Neural crest cell (in vitro differentiated cells): ENCODE data around the gene SENP8. TPM values are rescaled to one million over a fixed set of nuclear protein-coding genes. Genes with fewer than 3 reads are reported as not detected.
"Not testable (repeated sequence)": the region's sequence is repeated elsewhere in the genome, so short reads cannot be mapped to it uniquely, and the experiment has no call there.

ENCODE experiments used
- DNase-seq: peaks from one replicate; pipeline ENCODE4 v3.0.0; 2021; ENCODE audit warnings: low read depth, mixed read lengths, low spot score
- H3K27ac Mint-ChIP-seq: one replicate; pipeline ENCODE4 v1.8.0; 2021; ENCODE audit warnings: mild to moderate bottlenecking, mixed read lengths; ENCODE audit not compliant: unreplicated experiment
- H3K27me3 Mint-ChIP-seq: 2 replicates; pipeline ENCODE4 v1.8.0; 2021; ENCODE audit warnings: low read depth, mild to moderate bottlenecking, mixed read lengths
- H3K36me3 Mint-ChIP-seq: 2 replicates; pipeline ENCODE4 v1.8.0; 2021; ENCODE audit warnings: low read depth, mild to moderate bottlenecking, mixed read lengths
- H3K4me1 Mint-ChIP-seq: 2 replicates; pipeline ENCODE4 v1.8.0; 2021; ENCODE audit warnings: mixed read lengths
- H3K4me3 Mint-ChIP-seq: one replicate; pipeline ENCODE4 v1.8.0; 2021; ENCODE audit warnings: mild to moderate bottlenecking, mixed read lengths
- H3K9me3 Mint-ChIP-seq: 2 replicates; pipeline ENCODE4 v1.8.0; 2021; ENCODE audit warnings: mixed read lengths
- total RNA-seq: library from RNA; stranded (reverse); gene quantifications from 2 replicates; pipeline ENCODE4 v1.2.1, GENCODE V29; 2021
- TF ChIP-seq, protein P1 (sequence below): fragments of 200-600 bp; sonication (generic); conservative IDR thresholded peaks from 2 replicates; pipeline ENCODE4 v1.5.0; 2021; ENCODE audit warnings: antibody characterized with exemption, mild to moderate bottlenecking

Gene SENP8
- total RNA-seq, 1 donor from 2014 or later, result 4.3 TPM

DNA sequence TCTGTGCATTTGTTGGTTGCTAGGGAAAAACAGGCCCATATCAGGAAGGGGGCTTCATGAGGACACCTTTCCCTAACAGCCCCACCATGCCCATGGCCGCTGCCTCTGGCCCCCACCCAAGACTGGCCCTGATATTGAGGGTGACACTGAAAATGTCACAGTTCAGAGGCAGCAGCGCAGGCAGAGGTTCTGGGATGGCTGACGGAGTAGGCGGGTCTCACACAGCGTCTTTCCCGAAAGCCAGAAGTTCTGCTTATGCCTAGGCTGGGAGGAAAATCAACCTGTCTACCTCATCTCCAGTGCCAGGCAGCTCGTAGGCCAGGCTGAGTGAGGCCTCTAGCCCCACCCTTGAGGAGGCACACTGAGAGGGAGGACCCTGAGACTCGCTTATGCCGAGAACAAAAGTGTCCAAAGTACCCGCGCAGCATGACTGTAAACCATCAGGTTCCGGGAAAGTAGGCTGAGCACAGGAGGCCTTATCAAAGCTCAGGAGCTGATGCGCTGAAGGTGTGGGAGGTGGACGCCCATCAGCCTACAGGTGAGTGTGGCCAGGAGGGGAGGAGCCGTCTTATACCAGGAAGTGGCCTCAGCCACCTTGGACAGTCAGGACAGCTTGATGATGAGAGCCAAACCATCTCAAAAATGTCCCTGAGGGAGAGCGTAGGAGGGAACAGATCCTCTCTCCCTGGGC lies 51.9 kb downstream of the SENP8 start:
- Mint-ChIP-seq H3K9me3 (no peaks in the 10 kb centered on the region), H3K27me3 (peaks cover under 1% of the 10 kb centered on the region), H3K27ac (no peak overlapping the region), H3K4me3 (no peak overlapping the region), H3K36me3 (no peaks in the 10 kb centered on the region), H3K4me1 (peaks cover 14% of the 10 kb centered on the region)
- DNase-seq, result no peak
- TF ChIP-seq, protein P1, sequence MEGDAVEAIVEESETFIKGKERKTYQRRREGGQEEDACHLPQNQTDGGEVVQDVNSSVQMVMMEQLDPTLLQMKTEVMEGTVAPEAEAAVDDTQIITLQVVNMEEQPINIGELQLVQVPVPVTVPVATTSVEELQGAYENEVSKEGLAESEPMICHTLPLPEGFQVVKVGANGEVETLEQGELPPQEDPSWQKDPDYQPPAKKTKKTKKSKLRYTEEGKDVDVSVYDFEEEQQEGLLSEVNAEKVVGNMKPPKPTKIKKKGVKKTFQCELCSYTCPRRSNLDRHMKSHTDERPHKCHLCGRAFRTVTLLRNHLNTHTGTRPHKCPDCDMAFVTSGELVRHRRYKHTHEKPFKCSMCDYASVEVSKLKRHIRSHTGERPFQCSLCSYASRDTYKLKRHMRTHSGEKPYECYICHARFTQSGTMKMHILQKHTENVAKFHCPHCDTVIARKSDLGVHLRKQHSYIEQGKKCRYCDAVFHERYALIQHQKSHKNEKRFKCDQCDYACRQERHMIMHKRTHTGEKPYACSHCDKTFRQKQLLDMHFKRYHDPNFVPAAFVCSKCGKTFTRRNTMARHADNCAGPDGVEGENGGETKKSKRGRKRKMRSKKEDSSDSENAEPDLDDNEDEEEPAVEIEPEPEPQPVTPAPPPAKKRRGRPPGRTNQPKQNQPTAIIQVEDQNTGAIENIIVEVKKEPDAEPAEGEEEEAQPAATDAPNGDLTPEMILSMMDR, result no peak

DNA sequence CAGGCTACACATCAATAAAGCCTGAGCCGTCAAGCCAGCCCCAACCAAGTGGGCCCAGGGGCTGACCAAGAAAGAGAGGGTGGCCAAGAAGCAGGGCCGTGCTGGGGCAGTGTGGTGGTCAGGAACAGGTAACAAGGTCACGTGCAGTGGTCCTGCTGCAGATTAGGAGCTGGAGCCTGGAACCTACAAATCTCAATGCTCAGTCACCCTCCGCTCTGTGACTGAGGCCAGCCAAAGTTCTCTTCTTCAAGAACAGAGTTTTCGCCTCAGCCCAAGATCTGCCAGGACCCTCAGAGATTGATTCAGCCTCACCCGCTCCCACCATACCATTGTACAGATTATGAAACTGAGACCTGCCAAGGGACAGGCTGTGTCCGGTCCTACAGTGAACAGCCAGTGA lies 52.5 kb downstream of the SENP8 start:
- Mint-ChIP-seq H3K4me1 (peaks cover 14% of the 10 kb centered on the region), H3K27ac (no peak overlapping the region), H3K9me3 (no peaks in the 10 kb centered on the region), H3K4me3 (no peak overlapping the region), H3K36me3 (no peaks in the 10 kb centered on the region), H3K27me3 (peaks cover 3% of the 10 kb centered on the region)
- TF ChIP-seq, protein P1, result no peak
- no peak for DNase-seq

DNA sequence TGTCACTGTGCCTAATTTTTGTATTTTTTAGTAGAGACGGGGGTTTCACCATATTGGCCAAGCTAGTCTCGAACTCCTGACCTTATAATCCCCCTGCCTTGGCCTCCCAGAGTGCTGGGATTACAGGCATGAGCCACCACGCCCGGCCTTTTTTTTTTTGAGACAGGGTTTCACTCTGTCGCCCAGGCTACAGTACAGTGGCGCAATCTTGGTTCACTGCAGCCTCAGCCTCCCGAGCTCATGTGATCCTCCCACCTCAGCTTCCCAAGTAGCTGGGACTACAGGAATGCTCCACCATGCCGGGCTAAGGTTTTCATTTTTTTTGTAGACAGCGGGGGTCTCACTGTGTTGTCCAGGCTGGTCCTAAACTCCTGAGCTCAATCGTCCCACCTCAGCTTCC lies 53.8 kb downstream of the SENP8 start:
- not testable (repeated sequence) for H3K27me3 Mint-ChIP-seq, H3K9me3 Mint-ChIP-seq, DNase-seq, H3K4me3 Mint-ChIP-seq, H3K36me3 Mint-ChIP-seq, H3K27ac Mint-ChIP-seq
- H3K4me1 Mint-ChIP-seq, result peaks cover 14% of the 10 kb centered on the region

DNA sequence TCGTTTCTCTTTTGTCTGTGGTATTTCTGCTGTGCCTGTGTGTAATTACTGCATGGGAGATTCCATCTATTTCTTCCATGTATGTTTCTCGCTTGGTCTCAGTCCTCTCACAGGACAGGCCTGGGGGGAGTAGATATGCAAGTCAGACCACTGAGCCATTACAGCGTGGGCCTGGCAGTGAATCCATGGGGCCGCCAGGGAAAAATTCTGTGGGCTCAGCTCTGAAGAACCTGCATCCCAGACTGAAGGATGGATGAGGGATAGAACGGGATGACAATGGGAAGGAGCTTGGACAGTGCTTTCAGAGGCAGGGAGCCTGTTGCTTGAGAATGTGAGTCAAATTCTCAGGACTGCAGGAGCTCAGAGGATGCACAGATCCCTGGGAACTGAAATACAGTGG lies 54.6 kb downstream of the SENP8 start:
- Mint-ChIP-seq H3K9me3 (no peaks in the 10 kb centered on the region), H3K27me3 (peaks cover 3% of the 10 kb centered on the region), H3K4me3 (no peak overlapping the region), H3K27ac (no peak overlapping the region), H3K4me1 (peaks cover 14% of the 10 kb centered on the region), H3K36me3 (no peaks in the 10 kb centered on the region)
- no peak for DNase-seq
- TF ChIP-seq, protein P1, result no peak

DNA sequence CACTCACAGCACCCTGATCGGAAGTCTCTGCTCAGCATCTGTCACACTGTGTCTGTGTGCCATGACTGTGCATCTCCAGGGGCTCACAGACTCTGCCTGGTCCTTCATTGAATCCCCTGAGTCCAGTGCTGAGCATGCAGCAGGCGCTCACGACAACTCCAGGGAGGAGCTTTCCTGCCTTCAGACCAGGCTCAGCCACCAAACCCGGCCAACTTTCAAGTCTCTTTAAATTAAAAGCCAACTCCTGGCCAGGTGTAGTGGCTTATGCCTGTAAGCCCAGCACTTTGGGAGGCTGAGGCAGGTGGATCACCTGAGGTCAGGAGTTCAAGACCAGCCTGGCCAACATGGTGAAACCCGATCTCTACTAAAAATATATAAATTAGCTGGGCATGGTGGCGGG lies 55.2 kb downstream of the SENP8 start:
- Mint-ChIP-seq H3K9me3 (no peaks in the 10 kb centered on the region), H3K27me3 (peaks cover 3% of the 10 kb centered on the region), H3K4me3 (no peak overlapping the region)

More for the DNA sequence above, 55.2 kb downstream of the SENP8 start:
- Mint-ChIP-seq H3K4me1 (peaks cover 9% of the 10 kb centered on the region), H3K27ac (no peak overlapping the region), H3K36me3 (no peaks in the 10 kb centered on the region)
- DNase-seq, result no peak
- TF ChIP-seq, protein P1, result no peak
